B cell (primary cell): ENCODE results near the gene BDP1. TPM values are rescaled to one million over a fixed set of nuclear protein-coding genes. Genes with fewer than 3 reads are reported as not detected.

Experiments used
- ATAC-seq: fragments of 200-7000 bp; cut with Tn5 transposase; one replicate; pipeline ENCODE4 v1.10.0; 2021; ENCODE audit warnings: low read depth, mild to moderate bottlenecking, moderate number of reproducible peaks, moderate library complexity
- CTCF ChIA-PET: fragments of 350-600 bp; sonication (Branson Sonifier 250); formaldehyde crosslinking; loops from one replicate; lab custom pipeline; 2021; ENCODE audit warnings: antibody characterized with exemption, inconsistent platforms; lab: Charles Lee
- POLR2A ChIA-PET: fragments of 350-600 bp; sonication (Branson Sonifier 250); formaldehyde crosslinking; loops from one replicate; lab custom pipeline; 2021; ENCODE audit warnings: antibody characterized with exemption; lab: Charles Lee
- DNase-seq: peaks from one replicate; pipeline ENCODE4 v3.0.0; 2013
- H2AFZ ChIP-seq: 2 replicates; pipeline ENCODE4 v1.6.1; 2012; ENCODE audit warnings: mild to moderate bottlenecking, low read depth, low read length; ENCODE audit not compliant: insufficient read depth, poor library complexity, severe bottlenecking
- H3K27ac ChIP-seq, 2 donors: 1 replicate in 1 of 2; 2 replicates in 1 of 2; pipeline ENCODE4 v1.5.1; 2012 to 2013; ENCODE audit warnings: low read length in 2 of 2, mild to moderate bottlenecking in 2 of 2, moderate library complexity in 1 of 2
- H3K27me3 ChIP-seq, 4 experiments: fragments of 200-600 bp in 1 of 4; sonication (generic) in 1 of 4; replicated peaks in 1 of 4; 1 replicate in 2 of 4; 2 replicates in 2 of 4; pipeline versions ENCODE4 v1.6.1 to v1.7.0; 2013 to 2016; ENCODE audit warnings: low read length in 3 of 4, mild to moderate bottlenecking in 2 of 4, mixed read lengths in 1 of 4, moderate library complexity in 1 of 4; ENCODE audit not compliant: insufficient read depth in 4 of 4, control insufficient read depth in 3 of 4; ENCODE audit errors: control extremely low read depth in 1 of 4
- H3K36me3 ChIP-seq, 2 experiments: replicated peaks in 1 of 2; 1 replicate in 1 of 2; 2 replicates in 1 of 2; pipeline versions ENCODE4 v1.6.1 to v1.7.1; 2013; ENCODE audit warnings: low read length in 1 of 2; ENCODE audit not compliant: insufficient read depth in 2 of 2, control insufficient read depth in 1 of 2; ENCODE audit errors: control extremely low read depth in 1 of 2, extremely low read depth in 1 of 2
- H3K4me1 ChIP-seq, 2 donors: fragments of 200-600 bp in 1 of 2; sonication (generic) in 1 of 2; 1 replicate in 1 of 2; 2 replicates in 1 of 2; pipeline versions ENCODE4 v1.5.1 to v1.6.1; 2013 to 2017; ENCODE audit warnings: low read length in 2 of 2; ENCODE audit not compliant: control insufficient read depth in 2 of 2, insufficient read depth in 2 of 2
- H3K4me2 ChIP-seq: replicated peaks from 2 replicates; pipeline ENCODE3; 2012; ENCODE audit warnings: mild to moderate bottlenecking, low read depth, low read length; ENCODE audit not compliant: poor library complexity, severe bottlenecking
- H3K4me3 ChIP-seq, 5 experiments: fragments of 200-600 bp in 1 of 5; sonication (generic) in 1 of 5; 1 replicate in 3 of 5; 2 replicates in 2 of 5; pipeline versions ENCODE4 v1.5.1 to v1.7.0; 2011 to 2016; ENCODE audit warnings: low read length in 4 of 5, mild to moderate bottlenecking in 4 of 5, low read depth in 2 of 5, control low read depth in 1 of 5, moderate library complexity in 1 of 5; ENCODE audit not compliant: insufficient read depth in 1 of 5; ENCODE audit errors: control extremely low read depth in 1 of 5, extremely low read depth in 1 of 5
- H3K79me2 ChIP-seq: fragments of 200-600 bp; sonication (generic); one replicate; pipeline ENCODE4 v1.6.0; 2016; ENCODE audit warnings: low read length; ENCODE audit not compliant: control insufficient read depth, insufficient read depth
- H3K9ac ChIP-seq: fragments of 200-600 bp; sonication (generic); 2 replicates; pipeline ENCODE4 v1.6.1; 2017; ENCODE audit warnings: mild to moderate bottlenecking, low read length, moderate library complexity
- H3K9me3 ChIP-seq, 3 donors: one replicate each; pipeline versions ENCODE4 v1.6.1 to v1.7.1; 2013; ENCODE audit warnings: low read length in 2 of 3; ENCODE audit not compliant: control insufficient read depth in 2 of 3, insufficient read depth in 1 of 3; ENCODE audit errors: control extremely low read depth in 1 of 3
- H4K20me1 ChIP-seq: 2 replicates; pipeline ENCODE4 v1.6.0; 2012; ENCODE audit warnings: mild to moderate bottlenecking, low read length; ENCODE audit not compliant: insufficient read depth, control insufficient read depth, poor library complexity, severe bottlenecking
- H3K27ac Mint-ChIP-seq: one replicate; pipeline ENCODE4 v1.8.0; 2021; ENCODE audit warnings: mixed read lengths
- H3K27me3 Mint-ChIP-seq: one replicate; pipeline ENCODE4 v1.8.0; 2021; ENCODE audit warnings: mixed read lengths
- H3K4me1 Mint-ChIP-seq: one replicate; pipeline ENCODE4 v1.8.0; 2021; ENCODE audit warnings: mixed read lengths
- H3K4me3 Mint-ChIP-seq: one replicate; pipeline ENCODE4 v1.8.0; 2021; ENCODE audit warnings: mixed read lengths
- H3K9me3 Mint-ChIP-seq: one replicate; pipeline ENCODE4 v1.8.0; 2022; ENCODE audit warnings: mixed read lengths; ENCODE audit not compliant: insufficient read depth
- EZH2 ChIP-seq: IDR thresholded peaks from 2 replicates; pipeline ENCODE4 v1.6.1; 2012; ENCODE audit warnings: borderline replicate concordance, low read depth, mild to moderate bottlenecking, moderate library complexity, low read length; ENCODE audit not compliant: insufficient read depth, poor library complexity, severe bottlenecking
- WGBS: methylation state at CpG from one replicate; pipeline ENCODE4 v1.1.5; 2013; ENCODE audit warnings: missing lambda C conversion rate; ENCODE audit not compliant: insufficient coverage; 5-methylcytosine and 5-hydroxymethylcytosine counted together
- intact Hi-C: fragments of 100-400 bp; cut with micrococcal nuclease; formaldehyde crosslinking; loops from one replicate; pipeline ENCODE4 v1.10.0; 2022
- polyA plus RNA-seq: library from polyadenylated mRNA; depleted of rRNA; stranded (reverse); fragments of >200 nt; gene quantifications from 2 replicates; pipeline ENCODE4 v1.2.3, GENCODE V29; 2012
- total RNA-seq, 2 donors: library from RNA; stranded (reverse); fragments of 120-200 nt in 1 of 2; gene quantifications; 1 replicate in 1 of 2; 2 replicates in 1 of 2; pipeline versions ENCODE4 v1.2.3 to v1.2.4, GENCODE V29; 2013 to 2022
- TF ChIP-seq, protein P1 (sequence below): fragments of 200-600 bp; IDR thresholded peaks from one replicate; pipeline ENCODE4 v1.8.0; 2022; ENCODE audit warnings: antibody characterized with exemption, mild to moderate bottlenecking

The BDP1 gene
- total and polyA plus RNA-seq, 2 donors (not counting 1 experiment from before 2014, with no cell fraction given) = 7.9 to 59.4 TPM

DNA sequence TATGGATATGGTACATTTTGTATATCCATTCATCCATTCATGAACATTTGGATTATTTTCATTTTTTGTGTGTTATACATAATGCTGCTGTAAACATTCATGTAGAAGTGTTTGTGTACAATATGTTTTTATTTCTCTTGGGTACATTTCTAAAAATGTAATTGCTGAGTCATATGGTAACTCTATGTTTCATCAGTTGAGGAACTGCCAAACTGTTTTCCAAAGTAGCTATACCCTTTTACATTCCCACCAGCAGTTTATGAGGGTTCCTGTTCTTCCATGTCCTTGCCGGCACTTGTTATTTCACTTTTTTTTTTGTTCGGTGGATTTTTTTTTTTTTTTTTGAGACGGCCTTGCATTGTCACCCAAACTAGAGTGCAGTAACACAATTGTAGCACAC lies 77.7 kb downstream of the BDP1 start:
- no peak for ATAC-seq
- H3K4me3 Mint-ChIP-seq = no peak overlapping the region
- H3K79me2 ChIP-seq = no peaks in the 10 kb centered on the region

DNA sequence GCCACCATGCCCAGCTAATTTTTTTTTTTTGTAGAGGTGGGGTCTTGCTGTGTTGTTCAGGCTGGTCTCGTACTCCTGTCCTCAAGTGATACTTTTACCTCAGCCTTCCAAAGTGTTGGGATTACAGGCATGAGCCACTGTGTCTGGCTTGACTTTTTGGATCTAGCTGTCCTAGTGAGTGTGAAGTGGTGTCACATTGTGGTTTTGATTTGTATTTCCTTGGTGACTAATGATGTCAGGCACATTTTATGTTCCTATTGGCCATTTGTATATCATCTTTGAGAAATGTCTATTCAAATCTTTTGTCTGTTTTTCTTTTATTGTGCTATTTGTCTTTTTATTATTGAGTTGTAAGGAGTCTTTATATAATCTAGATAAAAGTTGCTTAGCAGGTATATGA lies 78.2 kb downstream of the BDP1 start:
- Histone ChIP-seq H3K79me2 (no peaks in the 10 kb centered on the region), H3K4me3 (no peak overlapping the region), H3K9ac (no peak overlapping the region), H3K4me2 (no peak overlapping the region), H3K27ac (no peak overlapping the region), H4K20me1 (no peaks in the 10 kb centered on the region), H3K27me3 (no peaks in the 10 kb centered on the region), H3K9me3 (no peaks in the 10 kb centered on the region), H2AFZ (no peak overlapping the region), H3K36me3 (peaks cover 2 to 37% of the 10 kb centered on the region in 2 experiments), H3K4me1 (no peaks in the 10 kb centered on the region)
- Mint-ChIP-seq H3K27ac (peak overlapping the region; percentile 17), H3K27me3 (no peaks in the 10 kb centered on the region), H3K4me1 (peaks cover 10% of the 10 kb centered on the region), H3K9me3 (no peaks in the 10 kb centered on the region), H3K4me3 (no peak overlapping the region)
- TF ChIP-seq, protein P1, sequence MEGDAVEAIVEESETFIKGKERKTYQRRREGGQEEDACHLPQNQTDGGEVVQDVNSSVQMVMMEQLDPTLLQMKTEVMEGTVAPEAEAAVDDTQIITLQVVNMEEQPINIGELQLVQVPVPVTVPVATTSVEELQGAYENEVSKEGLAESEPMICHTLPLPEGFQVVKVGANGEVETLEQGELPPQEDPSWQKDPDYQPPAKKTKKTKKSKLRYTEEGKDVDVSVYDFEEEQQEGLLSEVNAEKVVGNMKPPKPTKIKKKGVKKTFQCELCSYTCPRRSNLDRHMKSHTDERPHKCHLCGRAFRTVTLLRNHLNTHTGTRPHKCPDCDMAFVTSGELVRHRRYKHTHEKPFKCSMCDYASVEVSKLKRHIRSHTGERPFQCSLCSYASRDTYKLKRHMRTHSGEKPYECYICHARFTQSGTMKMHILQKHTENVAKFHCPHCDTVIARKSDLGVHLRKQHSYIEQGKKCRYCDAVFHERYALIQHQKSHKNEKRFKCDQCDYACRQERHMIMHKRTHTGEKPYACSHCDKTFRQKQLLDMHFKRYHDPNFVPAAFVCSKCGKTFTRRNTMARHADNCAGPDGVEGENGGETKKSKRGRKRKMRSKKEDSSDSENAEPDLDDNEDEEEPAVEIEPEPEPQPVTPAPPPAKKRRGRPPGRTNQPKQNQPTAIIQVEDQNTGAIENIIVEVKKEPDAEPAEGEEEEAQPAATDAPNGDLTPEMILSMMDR = no peak
- no peak for TF ChIP-seq EZH2
- intact Hi-C loops = no loop called here
- ChIA-PET POLR2A (no interaction called here), CTCF (interaction anchor here (0.7 to 1.1 kb wide), 2 partner anchors 12 to 1053 kb away, joined by 3 read pairs; no protein-coding TSS in a partner anchor)
- ATAC-seq (peak; percentile 43), DNase-seq (peak; percentile 60)
- no CpG with 5 or more reads among the region's 1 CpG for WGBS

More for the DNA sequence above, 77.7 kb downstream of the BDP1 start:
- intact Hi-C loops = no loop called here
- no peaks in the 10 kb centered on the region for H3K27me3 ChIP-seq
- H2AFZ ChIP-seq = no peak overlapping the region
- peaks cover 10% of the 10 kb centered on the region for H3K4me1 Mint-ChIP-seq
- CTCF ChIA-PET = interaction anchor here (0.8 to 1.2 kb wide), 3 partner anchors 11 to 86 kb away, joined by 3 to 5 read pairs (median 3); no protein-coding TSS in a partner anchor
- H3K9ac ChIP-seq = no peak overlapping the region
- peak overlapping the region; percentile 17 for H3K27ac Mint-ChIP-seq
- no peaks in the 10 kb centered on the region for H3K9me3 Mint-ChIP-seq
- POLR2A ChIA-PET = no interaction called here
- no peak overlapping the region for H3K4me3 ChIP-seq
- no peaks in the 10 kb centered on the region for H4K20me1 ChIP-seq
- peaks cover 2 to 36% of the 10 kb centered on the region in 2 experiments for H3K36me3 ChIP-seq
- TF ChIP-seq, protein P1 = no peak
- no peak for TF ChIP-seq EZH2
- H3K4me1 ChIP-seq = no peaks in the 10 kb centered on the region
- DNase-seq = no peak
- H3K27me3 Mint-ChIP-seq = no peaks in the 10 kb centered on the region
- no peak overlapping the region for H3K4me2 ChIP-seq
- H3K9me3 ChIP-seq = no peaks in the 10 kb centered on the region
- peak overlapping the region in 1 of 2 donors; percentile 1 for H3K27ac ChIP-seq
- no CpG with 5 or more reads among the region's 3 CpGs for WGBS
